Colonic mucosa (tissue), 4 donors: Measurements from ENCODE around the gene ZBTB38. TPM values are rescaled to one million over a fixed set of nuclear protein-coding genes. Genes with fewer than 3 reads are reported as not detected.

ENCODE experiments used
- DNase-seq: peaks from one replicate; pipeline ENCODE4 v3.0.0-alpha.2; 2020
- H3K27ac ChIP-seq: fragments of 200-600 bp; one replicate; pipeline ENCODE4 v1.8.0; 2021
- H3K27me3 ChIP-seq: fragments of 200-600 bp; one replicate; pipeline ENCODE4 v1.8.0; 2021
- H3K36me3 ChIP-seq: fragments of 200-600 bp; one replicate; pipeline ENCODE4 v1.8.0; 2021
- H3K4me1 ChIP-seq: fragments of 200-600 bp; one replicate; pipeline ENCODE4 v1.8.0; 2021; ENCODE audit warnings: mild to moderate bottlenecking
- H3K4me3 ChIP-seq: fragments of 200-600 bp; one replicate; pipeline ENCODE4 v1.8.0; 2021
- H3K9ac ChIP-seq, 2 donors: one replicate each; pipeline ENCODE4 v1.7.0; 2013; ENCODE audit warnings: control low read depth in 2 of 2, low read depth in 2 of 2, low read length in 2 of 2
- H3K9me3 ChIP-seq: fragments of 200-600 bp; one replicate; pipeline ENCODE4 v1.8.0; 2021
- CTCF ChIP-seq: fragments of 200-600 bp; IDR thresholded peaks from one replicate; pipeline ENCODE4 v1.8.0; 2022; ENCODE audit warnings: antibody characterized with exemption, mild to moderate bottlenecking
- intact Hi-C: fragments of 100-400 bp; cut with DNase I; formaldehyde crosslinking; loops from one replicate; pipeline ENCODE4 v1.14.1; 2022
- total RNA-seq, 2 donors: library from RNA; stranded (reverse); fragmentation: NEBNext Ultra II Directional in 1 of 2; extraction: Animal tissue kit (Norgen Biotek cat#: 25700) in 1 of 2; gene quantifications; one replicate each; pipeline ENCODE4 v1.2.1, GENCODE V29; 2021
- donor health status: healthy.
- donor health status: DM: no; HTN: no; CAD: no.
- donor health status: DM: no; HTN: no; CAD: no.

Gene ZBTB38
- total RNA-seq, 2 donors from 2014 or later = 95.5 to 112 TPM

GRCh38 chr3:141368925-141369794 is 856 bp downstream of the ZBTB38 start:
- Histone ChIP-seq H3K27ac (peak overlapping the region; percentile 83), H3K4me3 (peak overlapping the region; percentile 8), H3K9me3 (no peaks in the 10 kb centered on the region), H3K4me1 (peaks cover 21% of the 10 kb centered on the region), H3K27me3 (no peaks in the 10 kb centered on the region), H3K36me3 (no peaks in the 10 kb centered on the region), H3K9ac (peak overlapping the region in 1 of 2 donors; percentile 82)
- no peak for TF ChIP-seq CTCF
- no peak for DNase-seq
- intact Hi-C loops = no loop called here

GRCh38 chr3:141370065-141370533 is 1.8 kb downstream of the ZBTB38 start:
- Histone ChIP-seq H3K27me3 (no peaks in the 10 kb centered on the region), H3K4me3 (no peak overlapping the region), H3K27ac (peak overlapping the region; percentile 83), H3K9ac (no peak overlapping the region), H3K9me3 (no peaks in the 10 kb centered on the region), H3K4me1 (peaks cover 21% of the 10 kb centered on the region), H3K36me3 (no peaks in the 10 kb centered on the region)
- peak; percentile 32 for TF ChIP-seq CTCF
- peak; percentile 66 for DNase-seq
- intact Hi-C loops = no loop called here

GRCh38 chr3:141371882-141372281 is 3.6 kb downstream of the ZBTB38 start:
- Histone ChIP-seq H3K27me3 (no peaks in the 10 kb centered on the region), H3K9ac (no peak overlapping the region), H3K4me3 (no peak overlapping the region), H3K27ac (no peak overlapping the region), H3K4me1 (peaks cover 12% of the 10 kb centered on the region), H3K9me3 (no peaks in the 10 kb centered on the region), H3K36me3 (no peaks in the 10 kb centered on the region)
- TF ChIP-seq CTCF = no peak
- no peak for DNase-seq
- intact Hi-C loops = no loop called here

- no peaks in the 10 kb centered on the region for H3K36me3 ChIP-seq
- H3K9me3 ChIP-seq = no peaks in the 10 kb centered on the region
- intact Hi-C loops = no loop called here
- H3K9ac ChIP-seq = no peak overlapping the region
- no peak for TF ChIP-seq CTCF
- no peak for DNase-seq
- no peak overlapping the region for H3K4me3 ChIP-seq
- no peak overlapping the region for H3K27ac ChIP-seq
- peaks cover 8% of the 10 kb centered on the region for H3K4me1 ChIP-seq
- H3K27me3 ChIP-seq = no peaks in the 10 kb centered on the region
These were observed 4.4 kb downstream of the ZBTB38 start for GRCh38 chr3:141372656-141373055.

- H3K36me3 ChIP-seq = no peaks in the 10 kb centered on the region
- no peaks in the 10 kb centered on the region for H3K9me3 ChIP-seq
These were observed 4.9 kb downstream of the ZBTB38 start for GRCh38 chr3:141373232-141373631.

More at GRCh38 chr3:141373232-141373631, 4.9 kb downstream of the ZBTB38 start:
- Histone ChIP-seq H3K4me1 (peaks cover 4% of the 10 kb centered on the region), H3K4me3 (no peak overlapping the region), H3K9ac (no peak overlapping the region), H3K27me3 (no peaks in the 10 kb centered on the region), H3K27ac (no peak overlapping the region)
- no peak for DNase-seq
- intact Hi-C loops = no loop called here
- TF ChIP-seq CTCF = no peak
